A549 (cell line): ENCODE results near the gene CDH2. TPM values are rescaled to one million over a fixed set of nuclear protein-coding genes. Genes with fewer than 3 reads are reported as not detected.

Experiments
- ATAC-seq, 2 experiments: fragments of 200-7000 bp in 1 of 2; fragments of >200 bp in 1 of 2; cut with Nextera tagmentation in 1 of 2; cut with Tn5 transposase in 1 of 2; 3 replicates each; pipeline versions ENCODE4 v1.8.0 to v1.9.1; 2018 to 2020; ENCODE audit warnings: mild to moderate bottlenecking in 1 of 2, moderate library complexity in 1 of 2
- CTCF ChIA-PET: fragments of 300-600 bp; sonication (Branson Sonifier 250); formaldehyde crosslinking; extraction: SDS; loops from one replicate; lab custom pipeline; 2021; ENCODE audit warnings: antibody characterized with exemption, inconsistent platforms; lab: Yijun Ruan, JAX
- POLR2A ChIA-PET: fragments of 350-600 bp; formaldehyde crosslinking; extraction: SDS; loops from one replicate; lab custom pipeline; 2021; ENCODE audit warnings: antibody characterized with exemption, inconsistent platforms; lab: Yijun Ruan, JAX
- DNase-seq, 2 experiments: peaks; one replicate each; pipeline versions ENCODE4 v3.0.0 to v3.0.0-alpha.2; 2011 to 2016; ENCODE audit warnings: low read depth in 1 of 2, low spot score in 1 of 2
- FAIRE-seq: peaks from 2 replicates; lab custom pipeline; 2011; peaks lifted over from hg19 to GRCh38; lab: Jason Lieb, UNC
- H3K27ac ChIP-seq, 2 experiments: fragments of >200 bp; sonication (Bioruptor Twin); formaldehyde crosslinking; 3 replicates each; pipeline ENCODE4 v1.5.1; 2016 to 2017
- H3K4me1 ChIP-seq: fragments of >200 bp; sonication (Bioruptor Twin); formaldehyde crosslinking; 3 replicates; pipeline ENCODE4 v1.6.1; 2016
- H3K4me2 ChIP-seq: fragments of >200 bp; sonication (Bioruptor Twin); formaldehyde crosslinking; 3 replicates; pipeline ENCODE4 v1.6.1; 2016
- H3K4me3 ChIP-seq: fragments of >200 bp; sonication (Bioruptor Twin); formaldehyde crosslinking; 3 replicates; pipeline ENCODE4 v1.5.1; 2016
- H3K9me3 ChIP-seq: fragments of >200 bp; sonication (Bioruptor Twin); formaldehyde crosslinking; 3 replicates; pipeline ENCODE4 v1.6.1; 2016
- ATOH8 ChIP-seq: fragments of 250-450 bp; sonication (Bioruptor Pico); IDR thresholded peaks from 2 replicates; pipeline ENCODE4 v1.5.0; 2020; ENCODE audit warnings: low read depth, mild to moderate bottlenecking, moderate library complexity
- CBX2 ChIP-seq: fragments of 200-600 bp; sonication (generic); IDR thresholded peaks from 2 replicates; pipeline ENCODE4 v1.6.1; 2016; ENCODE audit warnings: low read depth, mild to moderate bottlenecking, borderline replicate concordance
- CBX8 ChIP-seq: fragments of 200-600 bp; sonication (generic); IDR thresholded peaks from 2 replicates; pipeline ENCODE4 v1.6.1; 2016
- CHD2 ChIP-seq: fragments of 150-350 bp; IDR thresholded peaks from 2 replicates; pipeline ENCODE4 v1.6.1; 2014; ENCODE audit warnings: low read length; ENCODE audit not compliant: partially characterized antibody
- CTCF ChIP-seq: fragments of >200 bp; sonication (Bioruptor Twin); formaldehyde crosslinking; IDR thresholded peaks from 3 replicates; pipeline ENCODE4 v1.5.1; 2016
- EHMT2 ChIP-seq: fragments of 200-600 bp; sonication (generic); IDR thresholded peaks from 2 replicates; pipeline ENCODE4 v1.6.1; 2016; ENCODE audit warnings: antibody characterized with exemption, low read depth, mild to moderate bottlenecking, moderate library complexity
- EP300 ChIP-seq, 2 experiments: fragments of >200 bp; sonication (Bioruptor Twin); formaldehyde crosslinking; IDR thresholded peaks; 2 replicates in 1 of 2; 3 replicates in 1 of 2; pipeline ENCODE4 v1.6.1; 2016 to 2017
- FOSL2 ChIP-seq, 2 experiments: fragments of 450-650 bp in 1 of 2; fragments of >200 bp in 1 of 2; sonication (Bioruptor Twin) in 1 of 2; formaldehyde crosslinking; IDR thresholded peaks; 2 replicates each; pipeline versions ENCODE4 v1.5.0 to v1.6.1; 2016 to 2020; ENCODE audit warnings: mild to moderate bottlenecking in 1 of 2, moderate library complexity in 1 of 2
- HES2 ChIP-seq: fragments of >200 bp; sonication (Bioruptor Twin); formaldehyde crosslinking; IDR thresholded peaks from 2 replicates; pipeline ENCODE4 v1.6.1; 2016
- HOXB13 ChIP-seq: fragments of 250-450 bp; sonication (Bioruptor Pico); IDR thresholded peaks from 2 replicates; pipeline ENCODE4 v1.5.0; 2020; ENCODE audit warnings: low read depth, mild to moderate bottlenecking, moderate library complexity
- JUN ChIP-seq, 2 experiments: fragments of >200 bp; sonication (Bioruptor Twin); formaldehyde crosslinking; IDR thresholded peaks; 2 replicates in 1 of 2; 3 replicates in 1 of 2; pipeline ENCODE4 v1.6.1; 2016 to 2017
- JUNB ChIP-seq: fragments of >200 bp; sonication (Bioruptor Twin); formaldehyde crosslinking; IDR thresholded peaks from 2 replicates; pipeline ENCODE4 v1.6.1; 2016
- KDM1A ChIP-seq: fragments of 200-600 bp; sonication (generic); IDR thresholded peaks from 2 replicates; pipeline ENCODE4 v1.6.1; 2016; ENCODE audit warnings: low read depth, mild to moderate bottlenecking
- MAFK ChIP-seq: fragments of 450-650 bp; IDR thresholded peaks from 2 replicates; pipeline ENCODE4 v1.6.1; 2014; ENCODE audit not compliant: partially characterized antibody
- MAZ ChIP-seq: fragments of 150-350 bp; IDR thresholded peaks from 2 replicates; pipeline ENCODE4 v1.6.1; 2014; ENCODE audit warnings: antibody characterized with exemption, low read depth, low read length, borderline replicate concordance
- MYC ChIP-seq: IDR thresholded peaks from 2 replicates; pipeline ENCODE4 v1.6.1; 2012; ENCODE audit warnings: mild to moderate bottlenecking, inconsistent platforms, low read length, improper control_type of control experiment, borderline replicate concordance
- NFE2L2 ChIP-seq: fragments of 150-350 bp; conservative IDR thresholded peaks from 2 replicates; pipeline ENCODE4 v1.6.1; 2014; ENCODE audit warnings: low read length
- PBX3 ChIP-seq: IDR thresholded peaks from 2 replicates; pipeline ENCODE4 v1.6.1; 2012
- PHF8 ChIP-seq: fragments of 200-600 bp; sonication (generic); IDR thresholded peaks from 2 replicates; pipeline ENCODE4 v1.6.1; 2016; ENCODE audit warnings: low read depth, mild to moderate bottlenecking, antibody characterized with exemption, moderate library complexity, borderline replicate concordance
- POLR2A ChIP-seq: IDR thresholded peaks from 2 replicates; pipeline ENCODE4 v1.6.1; 2012; ENCODE audit warnings: mild to moderate bottlenecking, low read length
- RAD21 ChIP-seq, 2 experiments: fragments of >200 bp in 1 of 2; sonication (Bioruptor Twin) in 1 of 2; formaldehyde crosslinking in 1 of 2; IDR thresholded peaks in 1 of 2; conservative IDR thresholded peaks in 1 of 2; 2 replicates in 1 of 2; 3 replicates in 1 of 2; pipeline ENCODE4 v1.6.1; 2012 to 2018; ENCODE audit warnings: inconsistent platforms in 1 of 2
- RARB ChIP-seq: fragments of 250-450 bp; sonication (Bioruptor Pico); IDR thresholded peaks from 2 replicates; pipeline ENCODE4 v1.8.0; 2021; ENCODE audit warnings: mild to moderate bottlenecking, moderate library complexity
- RFX5 ChIP-seq: fragments of 450-650 bp; IDR thresholded peaks from 2 replicates; pipeline ENCODE4 v1.7.1; 2014; ENCODE audit warnings: antibody characterized with exemption, mild to moderate bottlenecking, moderate library complexity
- SREBF2 ChIP-seq: fragments of 450-650 bp; IDR thresholded peaks from 2 replicates; pipeline ENCODE4 v1.6.1; 2014; ENCODE audit warnings: mild to moderate bottlenecking, moderate library complexity
- TFCP2L1 ChIP-seq: fragments of 250-450 bp; sonication (Bioruptor Pico); IDR thresholded peaks from 2 replicates; pipeline ENCODE4 v1.5.0; 2021; ENCODE audit warnings: mild to moderate bottlenecking
- TP53 ChIP-seq: fragments of 250-450 bp; sonication (Bioruptor Pico); IDR thresholded peaks from 2 replicates; pipeline ENCODE4 v1.5.0; 2021; ENCODE audit warnings: mild to moderate bottlenecking, moderate library complexity
- ZFP36 ChIP-seq: fragments of 450-650 bp; IDR thresholded peaks from 2 replicates; pipeline ENCODE4 v1.6.1; 2014; ENCODE audit warnings: borderline replicate concordance; ENCODE audit not compliant: partially characterized antibody
- ZSCAN20 ChIP-seq: fragments of 250-450 bp; sonication (Bioruptor Pico); IDR thresholded peaks from 2 replicates; pipeline ENCODE4 v1.8.0; 2022; ENCODE audit warnings: mild to moderate bottlenecking, moderate library complexity
- WGBS: methylation state at CpG from one replicate; pipeline ENCODE4 v1.1.6; 2017; ENCODE audit errors: missing lambda C conversion rate; 5-methylcytosine and 5-hydroxymethylcytosine counted together
- polyA plus RNA-seq, 4 experiments: library from polyadenylated mRNA; depleted of rRNA in 3 of 4; stranded (reverse); fragments of >200 nt; fragmentation: RNase III in 1 of 4; extraction: RNeasy Plus Mini Kit Qiagen cat#74134 plus additional on column Dnase treatment in 1 of 4; gene quantifications; 2 replicates in 3 of 4; 3 replicates in 1 of 4; pipeline ENCODE4 v1.2.3, GENCODE V29; 2011 to 2017
- TF ChIP-seq, protein P1 (sequence below): fragments of >200 bp; sonication (Bioruptor Twin); formaldehyde crosslinking; IDR thresholded peaks from 3 replicates; pipeline ENCODE4 v1.6.1; 2016

Gene CDH2
- polyA plus RNA-seq, 2 of the 4 experiments (the other 2 are of a cell fraction) = 54.0 to 71.9 TPM

DNA sequence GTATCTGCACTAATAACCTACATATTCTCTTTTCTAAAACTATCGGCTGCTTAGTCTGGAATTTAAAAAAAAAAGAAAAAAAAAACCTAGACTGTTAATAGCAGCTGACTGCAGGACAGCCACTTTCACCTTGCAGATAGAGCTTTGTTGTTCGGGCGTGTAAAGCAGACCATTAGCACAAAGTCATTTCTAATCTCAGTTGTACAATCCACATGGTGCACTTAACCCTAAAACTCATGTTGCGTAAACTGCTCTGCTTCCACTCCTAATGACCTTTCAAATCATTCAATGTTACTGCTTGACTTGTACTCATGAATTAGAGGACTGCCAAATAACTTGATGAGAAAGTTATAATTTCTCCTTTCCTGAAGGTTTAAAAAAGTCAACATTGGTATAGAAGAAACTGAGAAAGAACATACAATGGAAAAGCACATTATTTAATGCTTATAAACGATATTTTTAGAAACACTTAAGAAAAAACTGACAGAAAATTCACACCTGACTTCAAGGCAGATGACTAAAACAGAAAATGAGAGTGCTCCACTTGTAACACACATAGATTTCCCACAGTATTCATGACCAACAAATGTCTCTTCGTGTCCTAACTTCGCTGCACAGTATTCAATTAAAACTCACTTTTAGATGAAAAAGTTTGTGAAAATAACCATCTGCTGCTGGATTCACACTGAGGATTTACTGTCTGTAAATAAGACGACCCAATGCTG, 2.6 kb downstream of the CDH2 start:
- no peak for ATAC-seq
- peaks cover 27% of the 10 kb centered on the region for H3K4me1 ChIP-seq
- H3K4me3 ChIP-seq = peak overlapping the region; percentile 83
- CTCF ChIA-PET = no interaction called here
- no peak for FAIRE-seq
- H3K27ac ChIP-seq = peak overlapping the region in 1 of 2 experiments; percentile 48; a peak in 1 of 6 replicates
- POLR2A ChIA-PET = no interaction called here
- DNase-seq = no peak
- H3K9me3 ChIP-seq = no peaks in the 10 kb centered on the region
- peak overlapping the region; percentile 92 for H3K4me2 ChIP-seq
- 53% methylated on average over 8 of the region's 8 CpGs for WGBS
- TF ChIP-seq KDM1A (no peak), ZFP36 (no peak), RAD21 (conservative IDR thresholded peaks at IDR 0.05 in 1 of 2, IDR thresholded peaks at IDR 0.05 in 1 of 2) (no peak), SREBF2 (no peak), MYC (no peak), RFX5 (no peak)

DNA sequence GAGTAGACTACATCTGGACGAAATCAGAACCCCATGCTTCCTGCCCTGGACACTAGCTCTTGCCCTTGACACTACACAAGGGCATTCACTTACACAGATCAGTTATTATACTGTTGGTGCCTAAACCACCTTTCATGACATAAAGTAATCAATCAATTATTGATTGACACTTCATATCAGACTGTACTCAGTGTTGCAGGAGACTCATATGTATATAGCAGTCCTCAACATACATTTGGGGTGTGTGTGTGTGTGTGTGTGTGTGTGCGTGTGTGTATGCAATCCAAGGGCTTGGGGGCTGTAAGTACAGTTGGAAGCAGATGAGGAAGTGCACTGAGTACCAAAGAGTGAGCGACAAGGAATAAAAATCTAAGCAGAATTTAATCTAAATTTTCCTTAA, 5.1 kb downstream of the CDH2 start:
- H3K27ac ChIP-seq = no peak overlapping the region
- CTCF ChIA-PET = no interaction called here

DNA sequence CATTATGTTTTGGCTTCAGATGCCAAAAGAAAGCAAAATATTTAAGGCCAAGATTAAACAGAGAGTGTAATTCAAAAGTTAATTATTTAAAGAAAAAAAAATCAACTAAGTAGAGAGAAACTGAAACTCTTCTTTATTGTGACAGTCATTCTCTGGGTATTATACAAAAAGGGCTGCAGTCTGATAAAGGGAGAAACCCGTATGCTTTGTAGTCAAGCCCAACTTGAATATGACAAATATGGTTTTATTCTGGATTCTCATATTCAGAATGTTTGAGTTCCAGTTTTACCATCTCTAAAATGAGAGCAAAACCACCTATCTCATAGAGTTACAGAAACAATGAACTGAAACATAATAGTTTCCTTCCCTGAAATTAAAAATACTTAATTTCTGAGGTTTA, 8.2 kb downstream of the CDH2 start:
- no peak overlapping the region for H3K27ac ChIP-seq
- H3K4me2 ChIP-seq = peak overlapping the region; percentile 59
- H3K4me1 ChIP-seq = peaks cover 32% of the 10 kb centered on the region
- 42% methylated on average over 1 of the region's 1 CpG for WGBS
- ATAC-seq = no peak
- FAIRE-seq = no peak
- H3K9me3 ChIP-seq = no peaks in the 10 kb centered on the region
- POLR2A ChIA-PET = no interaction called here
- no peak for DNase-seq
- CTCF ChIA-PET = no interaction called here
- H3K4me3 ChIP-seq = no peak overlapping the region
- TF ChIP-seq RFX5 = no peak
- TF ChIP-seq JUN (IDR thresholded peaks at IDR 0.05) = no peak
- no peak for TF ChIP-seq TFCP2L1 (CRISPR knock-in tag)
- TF ChIP-seq PBX3 = no peak
- no peak for TF ChIP-seq CBX2
- no peak for TF ChIP-seq JUNB
- TF ChIP-seq ZFP36 = no peak
- TF ChIP-seq ZSCAN20 (CRISPR knock-in tag) = no peak
- no peak for TF ChIP-seq CTCF
- TF ChIP-seq HOXB13 (CRISPR knock-in tag) = no peak
- no peak for TF ChIP-seq KDM1A
- TF ChIP-seq ATOH8 (CRISPR knock-in tag) = no peak
- no peak for TF ChIP-seq FOSL2 (IDR thresholded peaks at IDR 0.05)
- TF ChIP-seq FOSL2 (CRISPR knock-in tag; IDR thresholded peaks at IDR 0.05) = no peak
- TF ChIP-seq POLR2A = no peak
- no peak for TF ChIP-seq RAD21 (conservative IDR thresholded peaks at IDR 0.05 in 1 of 2, IDR thresholded peaks at IDR 0.05 in 1 of 2)
- no peak for TF ChIP-seq EP300 (IDR thresholded peaks at IDR 0.05)

More for the DNA sequence above, 5.1 kb downstream of the CDH2 start:
- ATAC-seq (no peak), FAIRE-seq (no peak), DNase-seq (no peak)
- TF ChIP-seq RARB (no peak), ATOH8 (CRISPR knock-in tag) (no peak), PHF8 (no peak), CHD2 (no peak), NFE2L2 (no peak), MAZ (no peak), CBX8 (no peak), EHMT2 (no peak), MAFK (no peak), MYC (no peak), HOXB13 (CRISPR knock-in tag) (no peak), SREBF2 (no peak), HES2 (no peak), TP53 (CRISPR knock-in tag) (no peak), JUNB (no peak)
- TF ChIP-seq, protein P1, sequence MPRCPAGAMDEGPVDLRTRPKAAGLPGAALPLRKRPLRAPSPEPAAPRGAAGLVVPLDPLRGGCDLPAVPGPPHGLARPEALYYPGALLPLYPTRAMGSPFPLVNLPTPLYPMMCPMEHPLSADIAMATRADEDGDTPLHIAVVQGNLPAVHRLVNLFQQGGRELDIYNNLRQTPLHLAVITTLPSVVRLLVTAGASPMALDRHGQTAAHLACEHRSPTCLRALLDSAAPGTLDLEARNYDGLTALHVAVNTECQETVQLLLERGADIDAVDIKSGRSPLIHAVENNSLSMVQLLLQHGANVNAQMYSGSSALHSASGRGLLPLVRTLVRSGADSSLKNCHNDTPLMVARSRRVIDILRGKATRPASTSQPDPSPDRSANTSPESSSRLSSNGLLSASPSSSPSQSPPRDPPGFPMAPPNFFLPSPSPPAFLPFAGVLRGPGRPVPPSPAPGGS = no peak
- 79% methylated on average over 3 of the region's 3 CpGs for WGBS
- Histone ChIP-seq H3K4me1 (peaks cover 39% of the 10 kb centered on the region), H3K9me3 (no peaks in the 10 kb centered on the region), H3K4me3 (no peak overlapping the region), H3K4me2 (0 out of 3 replicates have a peak overlapping the region, but pooled peaks have one; percentile 9)
- POLR2A ChIA-PET = no interaction called here
